ENCODE results near the gene HACD3. TPM values are rescaled to one million over a fixed set of nuclear protein-coding genes. Genes with fewer than 3 reads are reported as not detected.

Gene HACD3
- total and polyA plus RNA-seq, 2 of the 13 experiments (the other 11 are each of a cell fraction or from before 2014, with no cell fraction given), result 73.6 to 161 TPM

Small RNAs within 50 kb of the gene (small RNA-seq; reads per million reads assigned to genes)
- gene RF00019 (ENCODE audit: insufficient read depth in 2 of 3, insufficient read length in 3 of 3, low read depth in 2 of 3, low replicate concordance in 1 of 3) (0 reads per million in 3 experiments), gene RNU6-19P (ENCODE audit: insufficient read depth in 2 of 3, insufficient read length in 3 of 3, low read depth in 2 of 3, low replicate concordance in 1 of 3) (0 reads per million in 3 experiments)

Other genes with a start within 250 kb of the HACD3 start
- gene PARP16, start 243.6 kb upstream of the HACD3 start, total RNA-seq (2016; rRNA removed; fragmentation: Illumina TruSeq; extraction: Trizol), result 6.7 and 6.8 TPM in 2 replicates
- gene PARP16, start 243.6 kb upstream of the HACD3 start, polyA plus RNA-seq (2011; rRNA removed), result 7.6 and 8.3 TPM in 2 replicates
- gene RNU5A-1, start 234.4 kb upstream of the HACD3 start, total RNA-seq (2016; rRNA removed; fragmentation: Illumina TruSeq; extraction: Trizol), result 292 and 3,645 TPM in 2 replicates
- gene RNU5A-1, start 234.4 kb upstream of the HACD3 start, polyA plus RNA-seq (2011; rRNA removed), result not detected in 2 replicates
- 417 and 1,646 TPM in 2 replicates for gene RNU5B-1, start 225.8 kb upstream of the HACD3 start, total RNA-seq (2016; rRNA removed; fragmentation: Illumina TruSeq; extraction: Trizol)
- gene RNU5B-1, start 225.8 kb upstream of the HACD3 start, polyA plus RNA-seq (2011; rRNA removed), result not detected in 2 replicates
- 31.2 and 51.8 TPM in 2 replicates for gene IGDCC3, start 152.5 kb upstream of the HACD3 start, total RNA-seq (2016; rRNA removed; fragmentation: Illumina TruSeq; extraction: Trizol)
- gene IGDCC3, start 152.5 kb upstream of the HACD3 start, polyA plus RNA-seq (2011; rRNA removed), result 30.1 and 35.7 TPM in 2 replicates
- gene IGDCC4, start 107.5 kb upstream of the HACD3 start, total RNA-seq (2016; rRNA removed; fragmentation: Illumina TruSeq; extraction: Trizol), result 0.87 and 1.1 TPM in 2 replicates
- 0.39 and 0.55 TPM in 2 replicates for gene IGDCC4, start 107.5 kb upstream of the HACD3 start, polyA plus RNA-seq (2011; rRNA removed)
- 26.3 and 34.8 TPM in 2 replicates for gene DPP8, start 12.8 kb upstream of the HACD3 start, total RNA-seq (2016; rRNA removed; fragmentation: Illumina TruSeq; extraction: Trizol)
- 13.5 and 18.0 TPM in 2 replicates for gene DPP8, start 12.8 kb upstream of the HACD3 start, polyA plus RNA-seq (2011; rRNA removed)
- 52.0 and 57.8 TPM in 2 replicates for gene INTS14, start 80.7 kb downstream of the HACD3 start, total RNA-seq (2016; rRNA removed; fragmentation: Illumina TruSeq; extraction: Trizol)
- 32.9 and 41.4 TPM in 2 replicates for gene INTS14, start 80.7 kb downstream of the HACD3 start, polyA plus RNA-seq (2011; rRNA removed)
- gene SLC24A1, start 91.5 kb downstream of the HACD3 start, total RNA-seq (2016; rRNA removed; fragmentation: Illumina TruSeq; extraction: Trizol), result 6.8 and 8.3 TPM in 2 replicates
- 4.8 and 5.9 TPM in 2 replicates for gene SLC24A1, start 91.5 kb downstream of the HACD3 start, polyA plus RNA-seq (2011; rRNA removed)

Measured in HepG2 (cell line).